Colonic mucosa (tissue), 4 donors: ENCODE data around the gene VAMP3. TPM values are rescaled to one million over a fixed set of nuclear protein-coding genes. Genes with fewer than 3 reads are reported as not detected.

ENCODE experiments used
- DNase-seq: peaks from one replicate; pipeline ENCODE4 v3.0.0-alpha.2; 2020
- H3K27ac ChIP-seq: fragments of 200-600 bp; one replicate; pipeline ENCODE4 v1.8.0; 2021
- H3K27me3 ChIP-seq: fragments of 200-600 bp; one replicate; pipeline ENCODE4 v1.8.0; 2021
- H3K36me3 ChIP-seq: fragments of 200-600 bp; one replicate; pipeline ENCODE4 v1.8.0; 2021
- H3K4me1 ChIP-seq: fragments of 200-600 bp; one replicate; pipeline ENCODE4 v1.8.0; 2021; ENCODE audit warnings: mild to moderate bottlenecking
- H3K4me3 ChIP-seq: fragments of 200-600 bp; one replicate; pipeline ENCODE4 v1.8.0; 2021
- H3K9ac ChIP-seq, 2 donors: one replicate each; pipeline ENCODE4 v1.7.0; 2013; ENCODE audit warnings: control low read depth in 2 of 2, low read depth in 2 of 2, low read length in 2 of 2
- H3K9me3 ChIP-seq: fragments of 200-600 bp; one replicate; pipeline ENCODE4 v1.8.0; 2021
- CTCF ChIP-seq: fragments of 200-600 bp; IDR thresholded peaks from one replicate; pipeline ENCODE4 v1.8.0; 2022; ENCODE audit warnings: antibody characterized with exemption, mild to moderate bottlenecking
- intact Hi-C: fragments of 100-400 bp; cut with DNase I; formaldehyde crosslinking; loops from one replicate; pipeline ENCODE4 v1.14.1; 2022
- total RNA-seq, 2 donors: library from RNA; stranded (reverse); fragmentation: NEBNext Ultra II Directional in 1 of 2; extraction: Animal tissue kit (Norgen Biotek cat#: 25700) in 1 of 2; gene quantifications; one replicate each; pipeline ENCODE4 v1.2.1, GENCODE V29; 2021
- donor health status: healthy.
- donor health status: DM: no; HTN: no; CAD: no.
- donor health status: DM: no; HTN: no; CAD: no.

VAMP3 gene
- total RNA-seq, 2 donors from 2014 or later: 73.0 to 108 TPM

GRCh38 chr1:7761103-7761502, 10.0 kb upstream of the VAMP3 start:
- no peaks in the 10 kb centered on the region for H3K36me3 ChIP-seq
- no peak for TF ChIP-seq CTCF
- H3K4me3 ChIP-seq: no peak overlapping the region
- no peak overlapping the region for H3K9ac ChIP-seq
- no peaks in the 10 kb centered on the region for H3K27me3 ChIP-seq
- intact Hi-C loops: no loop called here
- no peak for DNase-seq
- H3K9me3 ChIP-seq: no peaks in the 10 kb centered on the region
- no peaks in the 10 kb centered on the region for H3K4me1 ChIP-seq
- H3K27ac ChIP-seq: no peak overlapping the region

- Histone ChIP-seq H3K27ac (no peak overlapping the region), H3K4me1 (peaks cover 4% of the 10 kb centered on the region), H3K27me3 (no peaks in the 10 kb centered on the region), H3K9ac (no peak overlapping the region), H3K4me3 (no peak overlapping the region), H3K36me3 (no peaks in the 10 kb centered on the region), H3K9me3 (no peaks in the 10 kb centered on the region)
- TF ChIP-seq CTCF: no peak
- intact Hi-C loops: no loop called here
- no peak for DNase-seq
Observed at GRCh38 chr1:7767176-7767575, 3.9 kb upstream of the VAMP3 start.

- intact Hi-C loops: no loop called here
- H3K27ac ChIP-seq: no peak overlapping the region
- TF ChIP-seq CTCF: no peak
- H3K9me3 ChIP-seq: no peaks in the 10 kb centered on the region
- H3K27me3 ChIP-seq: no peaks in the 10 kb centered on the region
- no peaks in the 10 kb centered on the region for H3K36me3 ChIP-seq
- DNase-seq: no peak
- H3K4me1 ChIP-seq: peaks cover 4% of the 10 kb centered on the region
- no peak overlapping the region for H3K4me3 ChIP-seq
- H3K9ac ChIP-seq: no peak overlapping the region
Observed at GRCh38 chr1:7768583-7768982, 2.5 kb upstream of the VAMP3 start.

- no peaks in the 10 kb centered on the region for H3K27me3 ChIP-seq
- no peaks in the 10 kb centered on the region for H3K36me3 ChIP-seq
- H3K9ac ChIP-seq: no peak overlapping the region
- no peak overlapping the region for H3K27ac ChIP-seq
- no peak for DNase-seq
- no peak for TF ChIP-seq CTCF
- no peaks in the 10 kb centered on the region for H3K9me3 ChIP-seq
- intact Hi-C loops: no loop called here
- H3K4me3 ChIP-seq: no peak overlapping the region
- peaks cover 4% of the 10 kb centered on the region for H3K4me1 ChIP-seq
Observed at GRCh38 chr1:7769673-7770412, 1.3 kb upstream of the VAMP3 start.

GRCh38 chr1:7770669-7770996, 463 bp upstream of the VAMP3 start:
- Histone ChIP-seq H3K27ac (peak overlapping the region; percentile 90), H3K27me3 (no peaks in the 10 kb centered on the region), H3K4me1 (peaks cover 4% of the 10 kb centered on the region), H3K9ac (peak overlapping the region; percentile 54 to 88), H3K4me3 (peak overlapping the region; percentile 74), H3K36me3 (no peaks in the 10 kb centered on the region), H3K9me3 (no peaks in the 10 kb centered on the region)
- TF ChIP-seq CTCF: no peak
- no peak for DNase-seq
- intact Hi-C loops: no loop called here
